HTERT RPE-1 (cell line): ENCODE data around the gene VGLL3.
"Not testable (repeated sequence)": the region's sequence is repeated elsewhere in the genome, so short reads cannot be mapped to it uniquely, and the experiment has no call there.

Experiments used
- in situ Hi-C: fragments of 300-500 bp; cut with MboI; formaldehyde crosslinking; loops from 4 replicates; pipeline ENCODE4 v1.14.3; 2020; ENCODE audit warnings: low sequenced_read_pairs

Gene VGLL3

GRCh38 chr3:86990012-86990733 lies 776 bp downstream of the VGLL3 start:
- in situ Hi-C loops, result no loop called here

DNA sequence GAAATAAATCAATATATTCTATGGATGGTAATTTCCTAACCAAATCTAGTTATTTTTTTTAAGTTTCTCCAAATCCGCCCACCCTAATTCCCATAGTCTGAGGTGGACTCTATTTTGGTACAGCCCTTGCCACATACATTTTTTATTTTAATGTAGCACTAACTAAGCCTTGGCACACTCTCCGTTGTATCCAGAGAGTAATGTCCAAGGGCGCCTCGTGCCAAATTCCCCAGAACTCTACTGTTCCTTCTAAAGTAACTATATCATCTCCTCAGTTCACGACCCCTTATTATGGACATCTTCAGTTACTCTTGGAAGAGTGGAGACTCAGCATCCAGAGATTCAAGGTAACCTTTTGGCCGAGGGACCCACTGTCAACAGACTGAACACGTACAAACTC lies 1.3 kb downstream of the VGLL3 start:
- in situ Hi-C loops, result no loop called here

- in situ Hi-C loops, result no loop called here
Observed at GRCh38 chr3:86989006-86989405, 1.9 kb downstream of the VGLL3 start.

- in situ Hi-C loops, result no loop called here
Observed at GRCh38 chr3:86988235-86988634, 2.7 kb downstream of the VGLL3 start.

DNA sequence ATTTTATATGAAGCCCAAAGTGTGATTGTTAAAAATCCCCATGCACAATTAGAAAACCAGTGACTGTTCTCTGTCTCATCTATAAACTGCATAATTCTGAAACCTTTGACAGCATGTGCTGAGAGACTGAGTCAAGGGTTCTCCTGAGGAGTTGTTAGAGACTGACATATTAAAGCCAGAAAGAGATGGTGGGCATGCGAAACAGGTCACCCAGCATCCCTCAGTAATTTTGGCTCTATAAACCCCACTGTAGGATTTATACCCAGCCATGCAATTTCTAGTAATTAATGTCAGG lies 3.6 kb downstream of the VGLL3 start:
- in situ Hi-C loops, result no loop called here

DNA sequence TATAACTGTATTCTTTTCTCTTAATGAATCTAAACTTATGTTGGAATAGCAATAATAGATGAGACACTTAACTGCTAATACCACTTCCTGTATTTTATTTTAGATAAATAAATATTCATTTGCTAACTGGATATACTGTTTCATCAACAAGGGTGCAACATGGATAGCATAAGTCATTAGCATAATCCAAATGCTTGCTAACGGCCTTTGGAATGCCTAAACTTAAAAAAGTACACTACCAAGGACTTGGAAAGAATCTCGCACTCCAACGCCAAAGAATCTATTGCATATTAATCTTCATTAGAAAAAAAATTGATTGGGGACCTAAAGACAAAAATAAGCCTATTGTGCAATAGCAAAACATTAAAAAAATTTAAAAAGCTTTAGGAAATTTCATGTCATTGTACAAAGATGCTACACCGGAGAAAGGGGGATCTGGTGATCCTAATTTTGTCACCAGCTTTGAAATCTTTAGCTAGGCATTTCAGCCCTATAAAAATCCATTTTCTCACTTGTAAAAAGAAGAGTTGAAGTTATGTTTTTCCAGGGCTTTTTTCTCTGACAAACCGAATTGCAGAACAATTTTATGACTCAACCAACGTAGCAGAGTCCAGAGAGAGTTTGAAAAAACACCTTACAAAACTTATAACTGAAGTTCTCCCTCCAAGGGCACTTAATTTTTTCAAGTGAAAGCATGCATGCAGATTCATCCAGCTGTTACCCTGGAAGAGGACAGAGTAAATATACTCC lies 4.1 kb downstream of the VGLL3 start:
- in situ Hi-C loops, result no loop called here

GRCh38 chr3:86985181-86985826 lies 5.6 kb downstream of the VGLL3 start:
- in situ Hi-C loops, result no loop called here

DNA sequence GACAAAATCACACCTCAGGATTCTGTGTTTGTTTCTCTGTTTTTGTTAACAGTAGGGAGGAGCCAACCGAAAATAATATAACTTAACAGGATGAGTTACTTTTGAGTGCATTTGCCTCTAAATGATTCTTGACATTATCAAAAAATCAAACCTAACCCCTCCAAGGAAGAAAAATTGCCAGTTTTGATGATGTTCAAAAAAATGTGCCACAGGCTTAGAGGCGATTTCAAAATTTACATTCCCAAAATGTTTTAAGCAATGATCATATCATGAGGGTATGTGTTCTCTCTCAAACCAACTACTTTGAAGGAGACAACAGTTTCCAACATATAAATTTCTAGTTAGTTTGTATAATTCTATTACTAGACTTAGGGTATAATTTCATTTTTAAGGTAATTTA lies 6.7 kb downstream of the VGLL3 start:
- in situ Hi-C loops, result no loop called here

GRCh38 chr3:86982883-86983282 lies 8.1 kb downstream of the VGLL3 start:
- in situ Hi-C loops, result no loop called here

DNA sequence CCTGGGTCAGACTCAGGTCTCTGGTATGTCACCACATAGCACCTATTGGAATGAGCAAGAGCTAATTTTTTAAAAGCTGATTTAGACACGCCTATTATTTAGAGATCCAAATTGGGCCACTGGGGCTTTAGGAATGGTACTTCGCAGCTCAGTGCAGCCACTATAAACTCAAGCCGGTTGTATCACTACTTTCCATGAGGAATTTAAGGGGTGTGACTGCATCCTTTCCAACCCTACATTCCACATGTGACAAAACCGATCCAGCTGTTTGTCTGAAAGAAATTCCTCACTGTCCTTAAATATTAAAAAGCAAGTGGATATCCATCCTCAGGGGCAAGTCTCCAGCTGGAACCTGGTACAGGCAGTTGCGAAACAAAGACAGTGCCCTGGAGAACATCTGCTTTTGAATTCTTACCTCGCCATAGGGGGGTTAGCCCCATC lies 12.8 kb downstream of the VGLL3 start:
- in situ Hi-C loops, result no loop called here

DNA sequence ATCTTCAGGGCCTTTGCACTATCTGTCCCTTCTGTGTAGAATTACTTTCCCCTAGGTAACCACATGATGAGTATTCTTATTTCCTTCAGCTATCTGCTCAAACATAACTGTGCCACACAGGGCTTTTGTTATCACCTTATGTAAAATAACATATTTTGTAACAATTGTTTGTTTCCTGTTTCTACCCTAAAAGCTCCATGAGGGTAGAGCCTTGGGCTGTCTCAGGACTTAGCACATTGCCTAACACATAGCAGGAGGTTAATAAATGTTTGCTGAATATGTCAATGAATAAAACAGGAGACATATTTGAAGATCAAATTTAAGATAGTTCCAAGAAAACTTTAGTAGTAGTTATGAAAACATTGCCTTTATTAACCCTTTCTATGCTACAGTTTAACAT lies 14.7 kb downstream of the VGLL3 start:
- in situ Hi-C loops, result no loop called here

GRCh38 chr3:86974177-86974576 lies 16.8 kb downstream of the VGLL3 start:
- in situ Hi-C loops, result not testable (repeated sequence)

GRCh38 chr3:86973440-86973839 lies 17.5 kb downstream of the VGLL3 start:
- in situ Hi-C loops, result no loop called here

- in situ Hi-C loops, result no loop called here
Observed at GRCh38 chr3:86969500-86970189, 21.3 kb downstream of the VGLL3 start.

DNA sequence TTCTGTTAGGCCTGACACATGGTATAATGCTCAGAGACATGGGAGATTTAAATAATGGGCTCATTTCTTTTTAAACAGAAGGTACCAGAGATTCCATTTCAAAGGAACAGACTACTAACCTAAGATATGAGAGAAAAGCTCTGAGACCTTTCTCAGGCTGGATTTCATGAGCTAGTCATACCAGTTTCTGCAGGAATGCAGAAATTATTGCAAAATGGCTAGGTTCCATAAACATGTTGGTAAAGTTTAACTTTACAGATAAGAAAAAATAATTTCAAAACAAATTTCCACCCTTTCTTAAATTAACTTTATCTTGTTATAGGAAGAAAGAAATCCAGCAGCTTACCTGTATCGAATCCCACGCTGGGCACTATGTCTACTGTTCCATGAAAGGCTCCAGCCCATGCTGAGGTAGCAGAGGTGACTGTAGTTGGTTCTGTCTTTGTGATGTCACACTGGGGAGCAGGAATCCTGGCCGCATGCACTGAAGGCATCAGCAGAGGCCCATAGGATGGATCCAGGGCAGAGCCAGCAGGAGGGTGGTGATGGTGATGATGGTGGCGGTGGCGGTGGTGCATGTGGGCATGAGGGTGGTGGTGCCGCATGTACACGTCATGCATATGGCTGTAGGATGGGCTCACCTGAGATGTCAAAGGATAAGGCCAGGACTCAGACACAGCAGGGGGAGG lies 22.6 kb downstream of the VGLL3 start:
- in situ Hi-C loops, result no loop called here

- in situ Hi-C loops, result no loop called here
Observed at GRCh38 chr3:86967062-86967461, 23.9 kb downstream of the VGLL3 start.

DNA sequence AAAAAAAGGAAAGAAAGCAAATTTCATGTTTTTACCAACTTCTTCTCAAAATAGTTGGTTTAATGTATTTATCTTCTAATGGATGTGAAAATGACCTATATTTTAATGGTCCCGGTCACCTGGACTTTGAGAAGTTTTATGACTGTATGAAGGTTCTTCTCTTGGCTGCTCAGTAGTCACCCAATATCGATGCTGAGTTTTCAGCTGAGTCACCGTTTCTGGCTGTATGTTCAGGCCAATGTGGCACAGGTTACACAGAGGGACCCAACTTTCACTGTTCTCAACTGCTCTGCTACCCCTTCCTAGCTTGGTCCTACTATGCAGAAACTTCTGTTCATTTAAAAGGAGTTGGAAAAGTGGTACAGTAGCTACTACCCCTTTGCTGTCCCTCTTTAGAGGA lies 25.8 kb downstream of the VGLL3 start:
- in situ Hi-C loops, result no loop called here

DNA sequence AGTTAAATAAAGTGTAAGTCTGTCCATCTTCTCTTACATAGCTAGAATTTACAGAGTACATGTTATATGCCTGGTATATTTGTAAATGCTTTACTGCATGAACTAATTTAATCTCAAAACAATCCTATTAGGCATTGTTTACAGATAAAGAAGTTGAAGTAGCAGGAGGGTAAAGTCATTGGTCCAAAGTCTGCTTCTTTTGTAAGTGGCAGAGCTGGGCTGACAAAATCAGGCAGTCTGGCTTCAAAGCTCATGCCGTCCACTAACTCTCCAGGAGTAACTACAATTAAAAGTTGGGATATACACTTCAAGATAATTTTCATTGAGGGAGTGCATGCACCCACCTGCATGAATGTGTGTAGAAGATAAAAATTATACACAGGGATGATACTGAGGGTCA lies 27.3 kb downstream of the VGLL3 start:
- in situ Hi-C loops, result no loop called here

DNA sequence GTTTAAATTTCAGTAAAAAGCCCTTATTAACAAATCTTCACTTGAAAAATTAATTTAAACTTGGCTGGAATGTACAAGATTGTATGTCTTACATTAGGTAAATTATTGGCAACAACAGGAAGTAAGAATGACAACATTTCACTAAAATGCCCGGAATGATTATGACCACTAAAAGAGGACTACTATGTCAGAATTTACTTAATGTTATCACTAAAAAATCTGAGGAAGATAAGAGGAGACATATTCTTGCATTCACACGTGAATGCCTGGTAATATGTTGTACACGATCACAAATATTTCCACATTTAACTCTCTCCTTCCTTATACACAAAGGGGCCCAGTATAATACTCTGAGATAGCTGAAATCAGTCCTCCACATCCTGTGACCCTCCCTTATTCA lies 29.7 kb downstream of the VGLL3 start:
- in situ Hi-C loops, result no loop called here

- in situ Hi-C loops, result no loop called here
Observed at GRCh38 chr3:86960550-86960949, 30.4 kb downstream of the VGLL3 start.

- in situ Hi-C loops, result no loop called here
Observed at GRCh38 chr3:86958534-86958933, 32.4 kb downstream of the VGLL3 start.
